Endothelial cell of umbilical vein (primary cell): ENCODE measurements around the gene TMEM114. TPM values are rescaled to one million over a fixed set of nuclear protein-coding genes. Genes with fewer than 3 reads are reported as not detected.

Source experiments
- Bru-seq: library from RNA; stranded (reverse); fragments of 400-500 nt; gene quantifications from one replicate; lab custom pipeline; 2021; lab: Mats Ljungman, UMichigan
- BruChase-seq, 2 experiments: library from RNA; stranded (reverse); fragments of 400-500 nt; gene quantifications; one replicate each; lab custom pipeline; 2021; lab: Mats Ljungman, UMichigan
- BruUV-seq: library from RNA; stranded (reverse); fragments of 400-500 nt; replicated peaks from 2 replicates; lab custom pipeline; 2021; lab: Mats Ljungman, UMichigan
- CTCF ChIA-PET: fragments of 300-600, 350-600 bp; sonication (Branson Sonifier 250); formaldehyde crosslinking; loops from one replicate; lab custom pipeline; 2021; ENCODE audit warnings: antibody characterized with exemption, inconsistent platforms; lab: Charles Lee
- POLR2A ChIA-PET: fragments of 300-600, 350-600 bp; sonication (Branson Sonifier 250); formaldehyde crosslinking; loops from one replicate; lab custom pipeline; 2021; ENCODE audit warnings: antibody characterized with exemption, inconsistent platforms; lab: Charles Lee
- DNase-seq: peaks from one replicate; pipeline ENCODE4 v3.0.0-alpha.2; 2011; ENCODE audit warnings: low read depth, low spot score
- FAIRE-seq: peaks from 2 replicates; lab custom pipeline; 2011; peaks lifted over from hg19 to GRCh38; lab: Jason Lieb, UNC
- H2AFZ ChIP-seq: 2 replicates; pipeline ENCODE4 v1.6.0; 2012; ENCODE audit warnings: low read depth, low read length, control low read depth, inconsistent platforms
- H3K27ac ChIP-seq: 2 replicates; pipeline ENCODE4 v1.5.1; 2011; ENCODE audit warnings: low read depth, mild to moderate bottlenecking, control low read depth, low read length, moderate library complexity; ENCODE audit not compliant: insufficient read depth
- H3K27me3 ChIP-seq, 2 experiments: 2 replicates each; pipeline versions ENCODE4 v1.6.0 to v1.6.1; 2011; ENCODE audit warnings: low read length in 2 of 2, mixed read lengths in 1 of 2; ENCODE audit not compliant: control insufficient read depth in 2 of 2, insufficient read depth in 2 of 2
- H3K36me3 ChIP-seq, 2 experiments: 2 replicates in 1 of 2; 3 replicates in 1 of 2; pipeline ENCODE4 v1.5.1; 2011; ENCODE audit warnings: low read length in 2 of 2, mild to moderate bottlenecking in 1 of 2, moderate library complexity in 1 of 2; ENCODE audit not compliant: control insufficient read depth in 2 of 2, insufficient read depth in 2 of 2; ENCODE audit errors: extremely low read depth in 1 of 2
- H3K4me1 ChIP-seq: 3 replicates; pipeline ENCODE4 v1.5.1; 2011; ENCODE audit warnings: mild to moderate bottlenecking, low read length; ENCODE audit not compliant: control insufficient read depth, insufficient read depth; ENCODE audit errors: extremely low read depth
- H3K4me2 ChIP-seq: 2 replicates; pipeline ENCODE4 v1.6.1; 2011; ENCODE audit warnings: low read length, control low read depth, mixed read lengths; ENCODE audit not compliant: insufficient read depth
- H3K4me3 ChIP-seq, 3 experiments: fragments of 200-600 bp in 1 of 3; sonication (generic), shearing (Covaris generic) in 1 of 3; replicated peaks in 1 of 3; 2 replicates each; pipeline ENCODE4 v1.5.1; 2011 to 2016; ENCODE audit warnings: control low read depth in 3 of 3, low read length in 3 of 3, mild to moderate bottlenecking in 2 of 3, inconsistent platforms in 1 of 3, low read depth in 1 of 3, moderate library complexity in 1 of 3; ENCODE audit not compliant: insufficient read depth in 1 of 3
- H3K79me2 ChIP-seq: 2 replicates; pipeline ENCODE4 v1.6.0; 2012; ENCODE audit warnings: low read length, inconsistent platforms; ENCODE audit not compliant: control insufficient read depth, insufficient read depth
- H3K9ac ChIP-seq: replicated peaks from 2 replicates; pipeline ENCODE3; 2011; ENCODE audit warnings: low read length, control low read depth; ENCODE audit not compliant: insufficient read depth; ENCODE audit errors: extremely low read depth
- H3K9me1 ChIP-seq: replicated peaks from 3 replicates; pipeline ENCODE4 v1.6.0; 2011; ENCODE audit warnings: mild to moderate bottlenecking, low read length; ENCODE audit not compliant: control insufficient read depth, insufficient read depth; ENCODE audit errors: extremely low read depth
- H3K9me3 ChIP-seq: replicated peaks from 2 replicates; pipeline ENCODE4 v1.5.1; 2012; ENCODE audit warnings: low read length, inconsistent platforms; ENCODE audit not compliant: control insufficient read depth, insufficient read depth
- H4K20me1 ChIP-seq: replicated peaks from 2 replicates; pipeline ENCODE3; 2011; ENCODE audit warnings: mild to moderate bottlenecking, low read length; ENCODE audit not compliant: control insufficient read depth, insufficient read depth; ENCODE audit errors: extremely low read depth
- CTCF ChIP-seq, 2 donors: IDR thresholded peaks; 1 replicate in 1 of 2; 2 replicates in 1 of 2; pipeline ENCODE4 v1.5.1; 2011; ENCODE audit warnings: low read length in 2 of 2, mild to moderate bottlenecking in 2 of 2, moderate library complexity in 2 of 2, control low read depth in 1 of 2, inconsistent platforms in 1 of 2, low read depth in 1 of 2; ENCODE audit not compliant: insufficient read depth in 1 of 2; ENCODE audit errors: extremely low read depth in 1 of 2
- EZH2 ChIP-seq: IDR thresholded peaks from 2 replicates; pipeline ENCODE4 v1.6.1; 2012; ENCODE audit warnings: borderline replicate concordance, low read depth, mild to moderate bottlenecking, moderate library complexity, low read length, inconsistent platforms; ENCODE audit not compliant: severe bottlenecking
- FOS ChIP-seq: IDR thresholded peaks from 2 replicates; pipeline ENCODE4 v1.6.1; 2011; ENCODE audit warnings: mild to moderate bottlenecking, low read length, moderate library complexity, borderline replicate concordance; ENCODE audit not compliant: insufficient read depth
- GATA2 ChIP-seq: IDR thresholded peaks from 2 replicates; pipeline ENCODE4 v1.7.0; 2011; ENCODE audit warnings: low read depth, mild to moderate bottlenecking, moderate library complexity, mixed read lengths, low read length; ENCODE audit not compliant: insufficient read length, insufficient read depth
- JUN ChIP-seq: IDR thresholded peaks from 2 replicates; pipeline ENCODE4 v1.6.1; 2011; ENCODE audit warnings: borderline replicate concordance, low read depth; ENCODE audit not compliant: insufficient read length, insufficient read depth
- MYC ChIP-seq: IDR thresholded peaks from one replicate; pipeline ENCODE4 v1.6.1; 2011; ENCODE audit warnings: mild to moderate bottlenecking, low read depth, low read length
- POLR2A ChIP-seq: IDR thresholded peaks from 2 replicates; pipeline ENCODE4 v1.6.1; 2012; ENCODE audit warnings: low read depth, mild to moderate bottlenecking, control low read depth, low read length
- POLR2AphosphoS5 ChIP-seq: IDR thresholded peaks from 2 replicates; pipeline ENCODE4 v1.6.1; 2012; ENCODE audit warnings: low read depth, mild to moderate bottlenecking, control low read depth, low read length, moderate library complexity; ENCODE audit not compliant: insufficient read depth
- dilution Hi-C: fragments of 300-500 bp; cut with MboI; formaldehyde crosslinking; loops from one replicate; pipeline ENCODE4 v1.15.0; 2019; ENCODE audit warnings: low sequenced_read_pairs; ENCODE audit not compliant: extremely low pct_ligation_motif_present
- intact Hi-C: fragments of 100-400 bp; cut with micrococcal nuclease; formaldehyde crosslinking; loops from one replicate; pipeline ENCODE4 v1.10.0; 2022
- long read RNA-seq: library from polyadenylated mRNA; stranded (forward); transcript quantifications from one replicate; pipeline ENCODE4 v2.0.0, GENCODE V29; 2021
- polyA minus RNA-seq, 3 experiments: library from RNA; depleted of rRNA, polyadenylated mRNA; stranded (reverse); fragments of >200 nt; gene quantifications; 1 replicate in 1 of 3; 2 replicates in 2 of 3; pipeline ENCODE4 v1.2.3, GENCODE V29; 2011
- polyA plus RNA-seq, 4 experiments: library from polyadenylated mRNA; depleted of rRNA in 3 of 4; stranded (reverse) in 3 of 4; unstranded in 1 of 4; fragments of >200 nt; gene quantifications; 2 replicates each; pipeline versions ENCODE4 v1.2.1 to v1.2.3, GENCODE V29; 2011 to 2012; ENCODE audit warnings: missing spikeins in 1 of 4
- total RNA-seq: library from RNA; stranded (reverse); gene quantifications from 2 replicates; pipeline ENCODE4 v1.2.3, GENCODE V29; 2021
- TF ChIP-seq, protein P1 (sequence below): IDR thresholded peaks from 2 replicates; pipeline ENCODE4 v1.6.1; 2011; ENCODE audit not compliant: insufficient read depth, insufficient read length

TMEM114 gene
- total RNA-seq (not detected in 2 replicates), polyA plus RNA-seq (not detected in 2 replicates), polyA minus RNA-seq (not detected in 2 replicates), Bru-seq, nascent RNA (not detected), BruChase-seq, experiment 1, labeled RNA remaining after a 6-hour chase (percentile 5 among the genes with signal in this experiment), BruChase-seq, experiment 2, labeled RNA remaining after a 2-hour chase (not detected)
- polyA plus RNA-seq (2011; cell fraction: cytosol; rRNA removed), result not detected in 2 replicates
- not detected in 2 replicates for polyA plus RNA-seq (2011; cell fraction: nucleus; rRNA removed)
- polyA plus RNA-seq (2012), result not detected in 2 replicates
- not detected for polyA minus RNA-seq (2011; cell fraction: cytosol; rRNA and poly(A)+ RNA removed)
- polyA minus RNA-seq (2011; cell fraction: nucleus; rRNA and poly(A)+ RNA removed), result not detected in 2 replicates
- long read RNA-seq, result 0 reads

DNA sequence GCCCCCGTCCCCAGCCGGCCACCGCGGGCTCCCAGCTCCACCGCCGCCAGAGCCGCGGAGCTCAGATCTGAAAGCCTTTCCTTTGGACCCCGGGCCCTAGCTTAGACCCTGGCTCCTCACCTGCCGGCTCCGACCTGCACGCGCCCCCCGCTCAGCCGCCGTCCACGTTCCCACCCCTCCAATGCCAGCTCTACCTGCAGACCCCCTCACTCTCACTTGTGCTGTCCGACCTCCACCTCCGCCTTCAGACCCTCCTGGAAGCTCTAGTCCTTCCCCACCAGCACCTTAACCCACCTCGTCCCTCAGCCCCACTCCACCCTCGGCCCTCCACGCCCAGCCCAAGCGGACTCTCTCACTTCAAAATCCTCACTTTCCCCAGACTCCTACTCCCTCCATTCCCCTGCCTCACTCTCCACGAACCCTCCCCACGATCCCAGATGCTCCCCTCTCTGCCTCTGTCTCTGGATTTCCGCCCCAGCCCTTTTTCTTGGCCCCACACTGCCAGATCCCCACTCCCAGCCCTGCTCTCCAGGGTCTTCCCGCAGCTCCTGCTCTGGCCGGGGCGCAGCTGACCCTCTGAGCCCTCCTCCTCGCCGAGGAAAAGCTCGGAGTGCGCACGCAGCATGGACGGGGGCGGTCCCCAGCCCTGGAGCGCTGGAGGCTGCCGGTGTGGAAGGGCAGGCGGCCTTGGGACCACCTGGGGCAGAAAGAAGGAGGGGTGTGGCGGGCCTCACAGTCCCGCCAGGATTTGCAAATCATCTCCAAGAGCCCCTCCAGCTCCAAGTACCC, at the start of gene TMEM114:
TSS of gene TMEM114 (minus strand) at position 612 of the 789 bp plus-strand sequence. CDS start 673 bp downstream, outside the sequence.
- Histone ChIP-seq H3K79me2 (no peaks in the 10 kb centered on the region), H4K20me1 (no peaks in the 10 kb centered on the region), H3K36me3 (no peaks in the 10 kb centered on the region), H3K4me2 (no peak within 1 kb of the TSS), H3K27ac (no peak within 1 kb of the TSS), H3K9ac (no peak within 1 kb of the TSS), H3K9me3 (no peaks in the 10 kb centered on the region), H3K9me1 (no peaks in the 10 kb centered on the region), H3K27me3 (peaks cover 19 to 24% of the 10 kb centered on the region in 2 experiments), H3K4me1 (no peaks in the 10 kb centered on the region), H2AFZ (no peak within 1 kb of the TSS), H3K4me3 (no peak within 1 kb of the TSS)
- dilution Hi-C loops, result no loop called here
- ChIA-PET CTCF (interaction anchor here (1.4 kb wide), 1 partner anchor 16 kb away, joined by 3 read pairs; no protein-coding TSS in a partner anchor), POLR2A (no interaction called here)
- no TSS peak for BruUV-seq
- no peak for FAIRE-seq
- intact Hi-C loops, result no loop called here
- TF ChIP-seq EZH2, result no peak
- TF ChIP-seq MYC, result no peak
- TF ChIP-seq, protein P1, sequence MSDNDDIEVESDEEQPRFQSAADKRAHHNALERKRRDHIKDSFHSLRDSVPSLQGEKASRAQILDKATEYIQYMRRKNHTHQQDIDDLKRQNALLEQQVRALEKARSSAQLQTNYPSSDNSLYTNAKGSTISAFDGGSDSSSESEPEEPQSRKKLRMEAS, result no peak
- no peak for TF ChIP-seq POLR2A
- TF ChIP-seq JUN, result no peak
- no peak for TF ChIP-seq CTCF (IDR thresholded peaks at IDR 0.05; ENCODE audit: extremely low read depth in 1 of 2, insufficient read depth in 1 of 2, low read depth in 1 of 2, low read length in 2 of 2)
- TF ChIP-seq POLR2AphosphoS5, result no peak
- no peak for TF ChIP-seq GATA2
- TF ChIP-seq FOS, result no peak
- DNase-seq, result no peak
